Activated T-cell treated with anti-CD3 and anti-CD28 coated beads, Interleukin-2, amount 50 U/mL, for 24 hours (primary cell): ENCODE measurements around the gene TEAD1.

ENCODE experiments used
- DNase-seq: peaks from one replicate; pipeline ENCODE4 v3.0.0-alpha.2; 2020
- H3K27ac Mint-ChIP-seq: 2 replicates; pipeline ENCODE4 v1.8.0; 2020; ENCODE audit warnings: mild to moderate bottlenecking, mixed read lengths
- H3K27me3 Mint-ChIP-seq: 2 replicates; pipeline ENCODE4 v1.8.0; 2020; ENCODE audit warnings: mixed read lengths
- H3K36me3 Mint-ChIP-seq: 2 replicates; pipeline ENCODE4 v1.8.0; 2020; ENCODE audit warnings: low read depth, mixed read lengths
- H3K4me1 Mint-ChIP-seq: 2 replicates; pipeline ENCODE4 v1.8.0; 2020; ENCODE audit warnings: low read depth, mixed read lengths
- H3K4me3 Mint-ChIP-seq: 2 replicates; pipeline ENCODE4 v1.8.0; 2020; ENCODE audit warnings: mild to moderate bottlenecking, moderate library complexity, mixed read lengths
- H3K9me3 Mint-ChIP-seq: 2 replicates; pipeline ENCODE4 v1.8.0; 2020; ENCODE audit warnings: mixed read lengths

TEAD1 gene

DNA sequence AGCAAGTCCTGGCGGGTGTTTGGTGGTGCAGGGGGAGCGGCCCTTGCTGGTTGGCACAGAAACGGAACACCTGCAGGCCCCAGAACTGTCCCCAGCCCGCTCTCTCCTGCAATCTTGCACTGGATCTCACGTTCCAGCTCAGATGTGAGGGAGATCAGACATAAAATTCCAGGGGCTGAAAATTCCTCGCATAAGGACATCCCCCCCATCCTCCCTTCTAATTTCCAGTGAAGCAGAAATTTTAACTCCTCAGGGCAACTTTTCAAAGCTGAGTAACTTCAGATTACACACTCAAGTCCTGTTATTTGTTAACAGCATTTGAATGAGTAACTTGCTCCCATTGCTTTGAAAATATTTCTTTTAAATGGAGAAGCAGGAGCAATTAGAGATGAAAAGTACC, 294.6 kb downstream of the TEAD1 start:
- peaks cover 15% of the 10 kb centered on the region for H3K27me3 Mint-ChIP-seq
- no peaks in the 10 kb centered on the region for H3K4me1 Mint-ChIP-seq
- H3K9me3 Mint-ChIP-seq, result no peaks in the 10 kb centered on the region
- H3K27ac Mint-ChIP-seq, result no peak overlapping the region
- no peak for DNase-seq
- no peak overlapping the region for H3K4me3 Mint-ChIP-seq
- no peaks in the 10 kb centered on the region for H3K36me3 Mint-ChIP-seq

DNA sequence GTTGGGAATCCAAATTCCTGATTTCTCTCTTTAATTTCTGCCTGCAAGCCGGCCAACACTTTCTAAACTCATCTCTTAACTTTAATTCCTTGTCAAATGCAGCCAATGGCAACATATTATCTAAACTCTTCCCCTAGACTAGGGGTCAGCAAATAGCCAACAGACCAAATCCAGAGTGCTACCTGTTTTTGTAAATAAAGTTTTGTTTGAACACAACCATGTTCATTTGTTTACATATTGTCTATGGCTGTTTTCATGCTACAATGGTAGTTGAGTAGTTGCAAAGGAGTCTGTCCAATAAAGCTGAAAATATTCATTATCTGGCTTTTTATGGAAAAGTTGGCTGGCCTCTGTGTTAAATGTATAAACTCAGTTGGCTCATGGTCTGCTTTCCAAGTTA, 297.7 kb downstream of the TEAD1 start:
- peaks cover 2% of the 10 kb centered on the region for H3K27me3 Mint-ChIP-seq
- H3K36me3 Mint-ChIP-seq, result no peaks in the 10 kb centered on the region
- no peak for DNase-seq
- H3K4me1 Mint-ChIP-seq, result no peaks in the 10 kb centered on the region
- H3K4me3 Mint-ChIP-seq, result no peak overlapping the region
- H3K27ac Mint-ChIP-seq, result no peak overlapping the region
- no peaks in the 10 kb centered on the region for H3K9me3 Mint-ChIP-seq

DNA sequence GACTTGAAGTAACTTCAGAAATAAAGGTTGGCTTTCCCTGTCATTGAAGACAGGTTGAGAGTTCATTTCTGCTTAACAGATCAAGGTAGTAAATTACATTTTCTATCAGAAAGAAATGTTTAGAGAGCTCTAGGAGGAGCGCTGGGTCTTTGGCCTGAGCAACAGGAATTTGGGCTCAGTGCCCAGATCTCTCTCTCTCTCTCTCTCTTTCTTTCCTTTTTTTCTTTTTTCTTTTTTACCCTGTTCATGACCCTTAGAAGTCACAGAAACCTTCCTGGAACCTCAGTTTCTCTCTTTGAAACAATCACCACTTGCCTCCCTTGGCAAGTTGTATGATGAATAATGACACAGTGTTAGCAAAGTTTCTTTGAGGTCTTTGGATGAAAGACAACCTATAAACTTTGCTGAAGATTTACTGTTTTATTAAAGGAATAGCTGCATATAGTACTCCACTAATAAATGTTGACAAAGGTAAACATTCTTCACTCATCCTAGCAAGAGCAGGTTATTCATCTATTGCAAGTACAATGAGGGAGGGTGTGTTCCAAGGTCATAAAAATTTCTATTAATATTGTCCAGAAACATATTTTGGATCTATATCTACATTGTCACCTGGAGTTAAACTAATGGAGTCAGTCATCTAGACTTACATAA, 299.4 kb downstream of the TEAD1 start:
- DNase-seq, result no peak
- no peaks in the 10 kb centered on the region for H3K4me1 Mint-ChIP-seq
- H3K27me3 Mint-ChIP-seq, result peaks cover 6% of the 10 kb centered on the region
- H3K27ac Mint-ChIP-seq, result no peak overlapping the region
- no peaks in the 10 kb centered on the region for H3K9me3 Mint-ChIP-seq
- H3K4me3 Mint-ChIP-seq, result no peak overlapping the region
- H3K36me3 Mint-ChIP-seq, result no peaks in the 10 kb centered on the region

DNA sequence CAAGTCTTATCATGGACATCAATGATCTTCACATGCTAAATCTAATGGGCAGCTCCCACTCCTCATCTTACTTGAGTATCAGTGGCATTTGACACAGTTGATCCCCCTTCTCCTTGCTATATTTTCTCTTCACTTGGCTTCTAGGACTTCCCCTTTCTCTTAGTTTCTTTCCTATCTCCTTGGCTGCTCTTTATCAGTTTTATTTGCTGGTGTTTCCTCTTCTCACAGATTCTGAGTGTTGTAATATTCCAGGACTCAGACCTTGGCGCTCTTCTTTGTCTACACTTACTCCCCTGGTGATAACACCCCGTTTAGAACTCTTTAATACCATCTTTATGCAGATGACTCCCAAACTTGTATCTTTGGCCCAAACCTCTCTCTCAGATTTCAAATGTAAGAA, 301.0 kb downstream of the TEAD1 start:
- Mint-ChIP-seq H3K27ac (no peak overlapping the region), H3K9me3 (no peaks in the 10 kb centered on the region), H3K4me3 (no peak overlapping the region), H3K36me3 (no peaks in the 10 kb centered on the region), H3K4me1 (no peaks in the 10 kb centered on the region), H3K27me3 (peaks cover 6% of the 10 kb centered on the region)
- DNase-seq, result no peak

DNA sequence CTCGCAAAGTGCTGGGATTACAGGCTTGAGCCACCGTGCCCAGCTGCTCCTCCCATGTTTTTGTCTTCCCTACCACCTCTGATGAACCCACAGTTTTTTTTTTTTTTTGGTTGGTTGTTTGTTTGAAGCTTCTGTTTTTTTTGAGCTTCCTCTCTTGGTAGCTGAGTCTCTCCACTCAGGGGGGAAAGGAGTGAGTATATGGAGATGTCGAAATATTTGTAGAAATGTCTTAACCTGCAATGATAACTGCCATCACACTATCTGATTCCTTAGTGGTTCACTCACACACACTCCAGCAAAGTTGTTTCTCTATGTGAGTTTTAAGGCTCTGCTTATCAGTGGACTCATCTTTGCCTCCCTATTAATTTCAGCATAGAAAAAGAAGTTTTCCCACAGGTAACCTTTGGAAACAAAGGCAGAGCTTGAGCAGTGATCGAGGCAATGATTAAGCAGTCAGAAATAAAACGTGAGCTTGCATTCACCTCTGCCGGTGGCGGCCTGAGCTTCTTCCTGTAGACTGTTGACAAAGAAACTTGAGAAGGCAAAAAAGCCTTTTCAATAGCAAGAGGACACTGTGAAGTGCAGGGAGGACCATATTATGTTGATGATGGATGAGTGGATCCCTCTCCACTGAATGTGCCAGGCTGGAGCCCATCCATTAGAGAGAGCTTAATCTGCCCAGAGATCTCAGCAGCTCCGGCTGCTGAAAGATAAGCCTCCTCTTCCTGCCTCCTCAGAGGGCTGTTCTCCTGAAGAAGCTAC, 305.9 kb downstream of the TEAD1 start:
- peaks cover 25% of the 10 kb centered on the region for H3K27me3 Mint-ChIP-seq
- no peak overlapping the region for H3K4me3 Mint-ChIP-seq
- H3K36me3 Mint-ChIP-seq, result no peaks in the 10 kb centered on the region
- DNase-seq, result no peak
- H3K27ac Mint-ChIP-seq, result no peak overlapping the region
- no peaks in the 10 kb centered on the region for H3K9me3 Mint-ChIP-seq
- H3K4me1 Mint-ChIP-seq, result no peaks in the 10 kb centered on the region

DNA sequence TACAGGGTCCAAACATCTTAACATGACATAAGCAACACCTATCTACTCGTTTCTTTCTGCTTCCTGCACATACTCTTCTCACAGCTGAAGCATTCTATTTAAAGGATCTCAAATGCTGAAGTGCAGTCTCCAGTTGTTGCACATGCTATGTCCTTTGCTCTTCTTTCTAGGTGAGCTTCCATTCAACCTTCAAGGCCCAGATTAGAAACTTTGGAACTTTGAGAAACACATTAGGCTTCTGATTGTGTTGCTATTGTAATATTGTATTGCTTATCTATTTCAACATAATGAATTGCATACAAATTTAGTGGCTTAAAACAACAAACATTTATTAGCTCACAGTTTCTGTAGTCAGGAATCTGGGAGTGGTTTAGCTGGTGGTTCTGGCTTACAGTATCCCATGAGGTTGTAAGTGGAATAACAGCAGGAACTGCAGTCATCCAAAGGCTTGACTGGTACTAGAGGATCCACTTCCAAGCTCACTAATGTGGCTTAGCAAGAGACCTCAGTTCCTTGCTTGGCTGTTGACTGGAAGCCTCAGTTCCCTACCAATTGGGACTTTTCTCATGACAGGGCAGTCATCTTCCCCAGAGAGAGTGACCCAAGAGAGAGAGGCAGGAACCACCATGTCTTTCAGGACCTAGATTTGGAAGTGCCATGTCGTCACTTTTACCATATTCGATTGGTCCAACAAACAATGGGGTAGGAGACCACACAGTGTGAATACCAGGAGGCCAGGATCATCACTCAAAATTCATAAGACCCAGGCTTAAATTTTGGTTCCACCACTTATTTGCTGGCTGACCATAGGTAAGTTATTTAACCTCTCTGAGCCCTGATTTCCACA, 307.7 kb downstream of the TEAD1 start:
- Mint-ChIP-seq H3K27me3 (peaks cover 43% of the 10 kb centered on the region), H3K4me1 (no peaks in the 10 kb centered on the region), H3K27ac (no peak overlapping the region), H3K4me3 (no peak overlapping the region), H3K36me3 (no peaks in the 10 kb centered on the region), H3K9me3 (no peaks in the 10 kb centered on the region)
- no peak for DNase-seq

DNA sequence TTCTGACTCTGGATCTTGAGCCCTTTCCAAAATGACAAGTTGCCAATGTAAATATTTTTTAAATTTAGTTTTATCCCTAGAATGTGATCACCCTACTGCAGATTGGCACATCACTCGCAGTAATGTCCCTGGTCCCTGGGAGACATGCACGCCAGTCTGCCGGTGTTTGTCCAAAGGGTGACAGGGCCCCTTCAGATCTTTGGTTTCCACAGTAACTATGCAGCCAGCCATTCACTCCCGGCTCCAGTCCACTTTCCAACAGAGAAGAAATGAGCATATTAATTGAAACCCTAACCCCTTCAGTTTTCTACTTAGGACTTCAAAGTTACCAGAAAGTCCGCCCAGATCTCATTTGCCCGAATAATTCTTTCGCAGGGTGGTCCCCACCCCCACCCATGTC, 309.1 kb downstream of the TEAD1 start:
- Mint-ChIP-seq H3K9me3 (no peaks in the 10 kb centered on the region), H3K27me3 (peaks cover 41% of the 10 kb centered on the region), H3K4me1 (no peaks in the 10 kb centered on the region), H3K27ac (no peak overlapping the region), H3K4me3 (no peak overlapping the region), H3K36me3 (no peaks in the 10 kb centered on the region)
- DNase-seq, result no peak

DNA sequence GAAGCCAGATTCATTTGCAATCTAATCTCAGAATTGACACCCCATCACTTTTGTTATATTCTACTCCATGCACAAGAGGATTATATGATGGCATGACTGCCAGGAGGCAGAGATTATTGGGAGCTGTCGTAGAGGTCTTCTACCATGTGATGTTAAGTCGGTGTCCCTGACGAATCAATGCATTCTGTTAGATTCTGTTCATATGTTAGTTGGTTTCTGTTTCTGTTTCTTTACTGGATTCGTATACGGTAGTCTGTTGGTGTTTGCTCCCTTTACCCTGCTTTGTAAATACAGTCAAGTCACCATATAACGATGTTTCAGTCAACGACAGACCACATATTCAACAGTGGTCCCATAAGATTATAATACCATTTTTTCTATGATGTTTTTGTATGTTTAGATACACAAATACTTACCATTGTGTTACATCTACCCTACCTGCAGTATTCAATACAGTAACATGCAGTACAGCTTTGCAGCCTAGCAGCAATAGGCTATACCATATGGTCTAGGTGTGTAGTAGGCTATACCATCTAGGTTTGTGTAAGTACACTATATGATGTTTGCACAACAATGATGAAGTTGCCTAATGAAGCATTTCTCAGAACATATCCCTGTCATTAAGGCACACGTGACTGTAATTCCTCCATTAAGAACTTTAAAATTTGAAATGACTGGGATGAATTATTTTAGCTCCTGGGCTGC, 312.1 kb downstream of the TEAD1 start:
- no peaks in the 10 kb centered on the region for H3K4me1 Mint-ChIP-seq
- no peak overlapping the region for H3K4me3 Mint-ChIP-seq
- H3K27ac Mint-ChIP-seq, result no peak overlapping the region
- H3K36me3 Mint-ChIP-seq, result no peaks in the 10 kb centered on the region
- no peak for DNase-seq
- no peaks in the 10 kb centered on the region for H3K9me3 Mint-ChIP-seq
- H3K27me3 Mint-ChIP-seq, result peaks cover 36% of the 10 kb centered on the region

DNA sequence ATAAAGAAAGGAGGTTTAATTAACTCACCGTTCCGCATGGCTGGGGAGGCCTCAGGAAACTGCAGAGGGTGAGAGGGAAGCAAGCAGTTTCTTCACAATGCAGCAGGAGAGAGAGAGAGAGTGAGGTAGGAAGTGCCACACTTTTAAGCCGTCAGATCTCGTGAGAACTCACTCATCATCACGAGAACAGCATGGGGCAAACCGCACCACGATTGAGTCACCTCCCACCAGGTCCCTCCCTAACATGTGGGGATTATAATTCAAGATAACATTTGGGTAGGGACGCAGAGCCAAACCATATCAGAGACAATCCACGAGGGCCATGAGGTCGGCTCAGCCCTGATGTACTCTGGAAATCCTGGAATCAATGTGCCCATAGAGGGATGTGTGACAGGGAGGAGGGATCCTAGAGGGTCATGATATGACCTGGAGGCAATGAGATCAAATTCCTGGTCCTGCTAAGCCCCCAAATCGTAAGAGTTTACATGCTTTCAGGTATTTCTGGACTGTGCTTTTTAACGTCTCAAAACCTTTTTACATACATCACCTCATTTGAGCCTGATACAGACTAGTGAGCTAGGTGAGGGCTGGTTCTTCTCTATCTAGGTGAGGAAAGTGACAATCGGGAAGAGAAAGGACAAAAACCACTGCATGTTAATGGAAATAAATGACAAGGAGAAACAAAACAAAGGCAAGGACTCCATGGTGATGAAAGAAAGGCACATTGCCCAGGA, 315.4 kb downstream of the TEAD1 start:
- Mint-ChIP-seq H3K4me1 (no peaks in the 10 kb centered on the region), H3K4me3 (no peak overlapping the region), H3K9me3 (no peaks in the 10 kb centered on the region), H3K36me3 (no peaks in the 10 kb centered on the region), H3K27ac (no peak overlapping the region), H3K27me3 (peaks cover 31% of the 10 kb centered on the region)
- DNase-seq, result no peak

DNA sequence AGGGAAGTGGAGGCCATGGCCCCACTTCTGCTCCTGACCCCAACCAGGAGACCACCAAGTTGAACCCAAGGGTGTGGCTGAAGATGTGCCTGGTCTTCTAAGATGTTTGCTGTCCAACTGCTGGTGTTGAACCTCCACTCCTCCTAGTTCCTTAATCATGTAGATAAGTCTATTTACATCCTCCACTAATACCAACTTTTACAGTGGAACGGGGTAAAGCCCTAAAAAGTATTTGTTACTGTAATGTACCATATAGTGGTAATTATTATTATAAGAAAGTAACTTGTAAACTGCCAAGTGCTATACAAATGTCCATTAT, 315.9 kb downstream of the TEAD1 start:
- Mint-ChIP-seq H3K9me3 (no peaks in the 10 kb centered on the region), H3K36me3 (no peaks in the 10 kb centered on the region), H3K4me1 (no peaks in the 10 kb centered on the region), H3K27me3 (peaks cover 30% of the 10 kb centered on the region), H3K27ac (no peak overlapping the region), H3K4me3 (no peak overlapping the region)
- DNase-seq, result no peak

DNA sequence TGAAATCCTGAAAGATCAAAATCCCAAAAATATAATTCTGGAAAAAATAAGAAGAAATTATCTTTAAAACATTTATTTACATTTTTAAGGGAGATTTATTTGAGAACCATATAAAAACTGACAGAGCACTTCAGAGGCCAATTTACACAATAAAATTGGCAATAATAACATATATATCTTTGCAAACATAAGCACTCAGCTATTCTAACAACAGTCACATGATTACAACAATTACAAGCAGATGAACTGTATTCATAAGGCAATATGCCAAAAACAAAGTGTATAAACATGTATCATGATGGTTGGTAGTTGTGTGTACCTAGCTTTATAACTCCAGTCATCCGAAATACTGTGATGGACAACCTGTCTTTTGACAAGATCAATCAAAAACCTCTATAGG, 317.2 kb downstream of the TEAD1 start:
- Mint-ChIP-seq H3K4me3 (no peak overlapping the region), H3K4me1 (no peaks in the 10 kb centered on the region), H3K36me3 (no peaks in the 10 kb centered on the region), H3K9me3 (peaks cover 8% of the 10 kb centered on the region), H3K27ac (no peak overlapping the region), H3K27me3 (peaks cover 25% of the 10 kb centered on the region)
- DNase-seq, result no peak

DNA sequence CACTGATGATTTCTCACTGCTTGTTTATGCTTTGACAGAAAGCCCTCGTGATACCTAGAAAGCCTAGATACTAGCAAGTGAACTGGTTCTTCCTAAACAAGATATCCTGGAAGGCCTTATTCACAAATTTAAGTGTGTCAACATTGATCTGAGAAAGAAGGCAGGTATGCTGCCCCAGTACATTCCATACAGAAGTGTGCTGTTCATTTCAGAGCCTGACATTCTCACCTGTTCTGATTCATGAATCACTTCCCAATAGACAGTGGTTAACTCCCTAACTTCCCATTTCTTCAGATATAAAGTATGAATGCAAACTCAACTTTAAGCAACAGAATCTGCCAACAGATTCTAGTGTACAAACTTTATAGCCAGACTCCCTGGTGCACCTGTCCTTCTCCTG, 319.4 kb downstream of the TEAD1 start:
- DNase-seq, result no peak
- H3K27ac Mint-ChIP-seq, result no peak overlapping the region
- H3K4me3 Mint-ChIP-seq, result no peak overlapping the region
- peaks cover 22% of the 10 kb centered on the region for H3K27me3 Mint-ChIP-seq
- H3K4me1 Mint-ChIP-seq, result no peaks in the 10 kb centered on the region
- H3K9me3 Mint-ChIP-seq, result peaks cover 8% of the 10 kb centered on the region
- no peaks in the 10 kb centered on the region for H3K36me3 Mint-ChIP-seq
